Natural killer cell (primary cell): Measurements from ENCODE around the gene CCDC8. TPM values are rescaled to one million over a fixed set of nuclear protein-coding genes. Genes with fewer than 3 reads are reported as not detected.

Experiments used
- ATAC-seq, 3 donors: fragments of 150-1000 bp in 2 of 3; fragments of 200-7000 bp in 1 of 3; cut with Tn5 transposase; 1 replicate in 1 of 3; 2 replicates in 2 of 3; pipeline ENCODE4 v1.10.0; 2021; ENCODE audit warnings: mild to moderate bottlenecking in 2 of 3, moderate library complexity in 2 of 3
- DNase-seq, 2 donors: peaks; one replicate each; pipeline versions ENCODE4 v3.0.0 to v3.0.0-alpha.2; 2013 to 2021; ENCODE audit warnings: mixed read lengths in 1 of 2
- H3K27ac ChIP-seq: one replicate; pipeline ENCODE4 v1.5.1; 2013; ENCODE audit warnings: mild to moderate bottlenecking, low read length
- H3K27me3 ChIP-seq: one replicate; pipeline ENCODE4 v1.6.1; 2013; ENCODE audit warnings: low read length; ENCODE audit not compliant: control insufficient read depth, insufficient read depth
- H3K36me3 ChIP-seq: one replicate; pipeline ENCODE4 v1.6.1; 2013; ENCODE audit warnings: low read length; ENCODE audit not compliant: control insufficient read depth, insufficient read depth
- H3K4me1 ChIP-seq: one replicate; pipeline ENCODE4 v1.6.1; 2013; ENCODE audit warnings: low read length; ENCODE audit not compliant: control insufficient read depth, insufficient read depth
- H3K4me3 ChIP-seq: one replicate; pipeline ENCODE4 v1.5.1; 2013; ENCODE audit warnings: low read length
- H3K9me3 ChIP-seq: one replicate; pipeline ENCODE4 v1.6.1; 2013; ENCODE audit warnings: low read length; ENCODE audit not compliant: control insufficient read depth, insufficient read depth
- H3K27ac Mint-ChIP-seq, 2 donors: one replicate each; pipeline ENCODE4 v1.8.0; 2022; ENCODE audit warnings: mild to moderate bottlenecking in 2 of 2, mixed read lengths in 2 of 2, moderate library complexity in 1 of 2
- H3K27me3 Mint-ChIP-seq, 2 donors: one replicate each; pipeline ENCODE4 v1.8.0; 2022; ENCODE audit warnings: low read depth in 2 of 2, mixed read lengths in 2 of 2
- H3K36me3 Mint-ChIP-seq: one replicate; pipeline ENCODE4 v1.8.0; 2022; ENCODE audit warnings: mixed read lengths
- H3K4me1 Mint-ChIP-seq, 2 donors: one replicate each; pipeline ENCODE4 v1.8.0; 2022; ENCODE audit warnings: mixed read lengths in 2 of 2
- H3K4me3 Mint-ChIP-seq: one replicate; pipeline ENCODE4 v1.8.0; 2022; ENCODE audit warnings: mild to moderate bottlenecking, moderate library complexity, mixed read lengths
- H3K9me3 Mint-ChIP-seq, 2 donors: one replicate each; pipeline ENCODE4 v1.8.0; 2022; ENCODE audit warnings: mixed read lengths in 2 of 2
- CTCF ChIP-seq: fragments of 200-600 bp; IDR thresholded peaks from one replicate; pipeline ENCODE4 v1.8.0; 2022; ENCODE audit warnings: antibody characterized with exemption
- WGBS: methylation state at CpG from one replicate; pipeline ENCODE4 v1.1.7; 2013; ENCODE audit warnings: missing lambda C conversion rate; ENCODE audit not compliant: insufficient coverage; 5-methylcytosine and 5-hydroxymethylcytosine counted together
- intact Hi-C: fragments of 100-400 bp; cut with micrococcal nuclease; formaldehyde crosslinking; loops from one replicate; pipeline ENCODE4 v1.14.2; 2022
- total RNA-seq, 4 donors: library from RNA; stranded (reverse); fragments of 120-200 nt in 1 of 4; gene quantifications; one replicate each; pipeline versions ENCODE4 v1.2.3 to v1.2.4, GENCODE V29; 2013 to 2022

Gene CCDC8
- total RNA-seq, 3 donors from 2014 or later (not counting 1 experiment from before 2014, with no cell fraction given) = not detected

- H3K27me3 ChIP-seq = peaks cover 49% of the 10 kb centered on the region
- no peaks in the 10 kb centered on the region for H3K36me3 Mint-ChIP-seq
- 84% methylated on average over 13 of the region's 13 CpGs for WGBS
- no peak overlapping the region for H3K4me3 Mint-ChIP-seq
- no peak overlapping the region for H3K4me3 ChIP-seq
- peaks cover 44 to 61% of the 10 kb centered on the region in 2 donors for H3K27me3 Mint-ChIP-seq
- no peaks in the 10 kb centered on the region for H3K4me1 Mint-ChIP-seq
- no peak for DNase-seq
- no peak for TF ChIP-seq CTCF
- no peaks in the 10 kb centered on the region for H3K9me3 Mint-ChIP-seq
- no peak overlapping the region for H3K27ac Mint-ChIP-seq
- no peak for ATAC-seq
- intact Hi-C loops = no loop called here
- H3K4me1 ChIP-seq = peaks cover 4% of the 10 kb centered on the region
- H3K9me3 ChIP-seq = no peaks in the 10 kb centered on the region
- H3K36me3 ChIP-seq = no peaks in the 10 kb centered on the region
- no peak overlapping the region for H3K27ac ChIP-seq
Observed at GRCh38 chr19:46410205-46411087, 2.9 kb downstream of the CCDC8 start.

- Mint-ChIP-seq H3K4me1 (peaks cover 7 to 8% of the 10 kb centered on the region in 2 donors), H3K9me3 (no peaks in the 10 kb centered on the region), H3K4me3 (no peak overlapping the region), H3K27me3 (peaks cover 49 to 58% of the 10 kb centered on the region in 2 donors), H3K27ac (no peak overlapping the region), H3K36me3 (no peaks in the 10 kb centered on the region)
- DNase-seq (no peak), ATAC-seq (no peak)
- no peak for TF ChIP-seq CTCF
- H3K4me3 ChIP-seq = no peak overlapping the region
- WGBS = 83% methylated on average over 3 of the region's 3 CpGs
- intact Hi-C loops = no loop called here
- peaks cover 16% of the 10 kb centered on the region for H3K4me1 ChIP-seq
- H3K36me3 ChIP-seq = no peaks in the 10 kb centered on the region
- H3K27ac ChIP-seq = no peak overlapping the region
- peaks cover 50% of the 10 kb centered on the region for H3K27me3 ChIP-seq
- H3K9me3 ChIP-seq = no peaks in the 10 kb centered on the region
Observed at GRCh38 chr19:46409191-46409590, 4.2 kb downstream of the CCDC8 start.

GRCh38 chr19:46408664-46409039, 4.7 kb downstream of the CCDC8 start:
- Histone ChIP-seq H3K27me3 (peaks cover 48% of the 10 kb centered on the region), H3K4me1 (peaks cover 22% of the 10 kb centered on the region), H3K4me3 (no peak overlapping the region), H3K27ac (no peak overlapping the region), H3K36me3 (no peaks in the 10 kb centered on the region), H3K9me3 (no peaks in the 10 kb centered on the region)
- no peaks in the 10 kb centered on the region for H3K36me3 Mint-ChIP-seq
- TF ChIP-seq CTCF = no peak
- peaks cover 12 to 13% of the 10 kb centered on the region in 2 donors for H3K4me1 Mint-ChIP-seq
- DNase-seq = no peak
- H3K4me3 Mint-ChIP-seq = no peak overlapping the region
- H3K9me3 Mint-ChIP-seq = no peaks in the 10 kb centered on the region
- no peak for ATAC-seq
- WGBS = 11% methylated on average over 11 of the region's 11 CpGs
- peaks cover 54 to 59% of the 10 kb centered on the region in 2 donors for H3K27me3 Mint-ChIP-seq
- intact Hi-C loops = no loop called here
- H3K27ac Mint-ChIP-seq = peak overlapping the region in 1 of 2 donors; percentile 37
